NCI-H1436 (cell line): Measurements from ENCODE around the gene SLC4A2.
A peak's percentile ranks its signal among the peaks of the same experiment; 100 is the strongest.

ENCODE experiments used
- DNase-seq: peaks from one replicate; lab custom pipeline; 2025; lab: John Stamatoyannopoulos, UW

The SLC4A2 gene

GRCh38 chr7:151045967-151046366 is 13.4 kb upstream of the SLC4A2 start:
- no peak for DNase-seq

GRCh38 chr7:151046603-151047573 is 12.5 kb upstream of the SLC4A2 start:
- no peak for DNase-seq

DNA sequence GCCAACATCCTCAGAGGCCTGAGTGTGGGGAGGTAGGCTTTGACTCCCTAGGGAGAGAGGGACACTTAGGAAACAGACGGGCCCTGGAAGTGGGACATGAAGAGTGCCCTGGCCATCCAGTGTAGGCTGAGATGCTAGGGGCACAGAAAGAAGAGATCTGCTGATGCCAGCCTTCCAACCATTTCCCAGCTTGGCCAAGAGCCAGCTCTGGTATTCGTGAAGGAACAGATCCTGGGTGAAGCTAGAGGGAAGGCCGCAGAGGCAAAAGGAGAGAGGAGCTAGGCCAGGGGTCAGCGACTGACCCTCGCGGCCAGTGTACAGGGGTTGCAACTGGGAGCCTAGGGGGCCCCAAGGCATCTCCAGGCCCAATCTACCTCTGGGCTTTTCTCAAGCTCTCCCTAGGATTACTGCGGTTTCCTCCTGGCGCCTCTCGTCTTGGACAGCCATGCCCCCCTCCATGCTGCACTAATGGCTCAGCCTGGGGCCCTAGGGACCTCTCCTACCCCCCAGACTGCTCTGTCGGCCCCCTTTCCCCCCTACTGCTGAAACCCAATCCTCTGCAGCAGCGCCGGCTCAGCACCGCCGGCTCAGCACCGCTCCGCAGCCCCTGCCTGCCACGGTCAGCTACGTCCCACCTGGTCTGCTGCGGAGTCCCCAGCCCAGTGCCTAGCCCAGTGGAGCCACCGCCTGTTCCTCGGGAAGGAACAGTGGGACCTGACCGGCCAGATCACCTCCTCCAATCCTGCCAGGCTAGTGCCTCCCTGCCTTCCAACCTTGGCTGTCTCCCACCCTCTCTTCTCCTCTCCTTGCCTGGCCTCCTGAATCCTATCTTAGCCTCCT is 11.2 kb upstream of the SLC4A2 start, which contains the start of gene ASIC3:
TSS of gene ASIC3 (plus strand) at position 556 of the 840 bp plus-strand sequence. CDS start 355 bp downstream, outside the sequence.
- DNase-seq: no peak

GRCh38 chr7:151048911-151049463 is 10.4 kb upstream of the SLC4A2 start:
- no peak for DNase-seq

GRCh38 chr7:151051108-151051507 is 8.3 kb upstream of the SLC4A2 start:
- no peak for DNase-seq

DNA sequence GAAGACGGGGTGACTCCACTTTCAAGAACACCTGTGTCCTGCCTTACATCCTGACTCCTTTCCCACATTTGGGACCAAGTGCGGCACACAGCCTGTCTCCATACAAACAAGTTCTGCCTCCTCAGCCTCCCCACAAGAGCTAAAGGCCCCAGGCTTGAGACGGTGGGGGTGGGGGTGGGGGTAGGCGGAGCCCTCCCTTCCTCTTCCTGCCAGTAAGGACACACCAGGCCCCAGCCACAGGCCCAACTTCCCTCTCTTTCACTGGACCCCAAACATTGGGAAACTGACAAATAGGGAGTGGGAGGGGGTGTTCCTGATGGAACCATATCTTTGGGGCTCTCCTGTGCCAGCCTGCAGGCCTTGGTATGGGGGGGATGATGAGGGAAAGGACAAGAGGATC is 6.3 kb upstream of the SLC4A2 start:
- no peak for DNase-seq

DNA sequence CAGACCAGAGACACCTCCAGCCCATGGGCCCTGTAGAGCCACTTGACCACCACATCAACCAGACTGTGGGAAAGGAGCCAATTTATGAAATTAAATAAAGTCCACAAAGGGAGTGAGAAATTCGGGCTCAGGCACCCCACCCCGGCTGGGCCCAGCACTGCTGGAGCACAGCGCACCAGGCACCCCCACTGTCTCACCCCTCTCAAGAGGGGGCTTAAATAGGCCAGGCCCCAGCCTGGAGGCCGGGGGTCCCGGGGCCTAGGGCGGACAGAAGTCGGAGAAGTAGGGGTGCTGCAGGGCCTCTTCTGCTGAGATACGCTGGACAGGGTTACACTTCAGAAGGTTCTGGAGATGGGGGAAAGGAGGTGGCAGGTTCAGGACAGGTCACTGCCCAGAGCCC is 5.6 kb upstream of the SLC4A2 start:
- DNase-seq: no peak

DNA sequence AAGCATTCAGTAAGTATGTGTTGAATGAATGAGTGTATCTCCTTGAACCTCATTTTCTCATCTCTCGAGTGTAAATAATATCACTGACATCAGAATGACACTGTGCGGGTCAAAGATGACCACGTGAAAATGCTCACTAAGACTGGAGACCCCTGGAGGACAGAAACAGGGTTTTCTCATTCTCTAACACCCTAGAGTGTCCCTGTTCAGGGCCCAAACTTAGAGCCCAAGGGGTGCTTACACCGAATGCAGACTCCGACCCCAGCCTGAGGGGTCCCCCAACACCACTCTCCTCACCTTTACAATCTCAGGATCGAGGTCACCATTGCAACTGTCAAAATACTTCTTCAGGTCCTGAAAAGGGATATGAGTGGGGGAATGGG is 3.1 kb upstream of the SLC4A2 start:
- no peak for DNase-seq

DNA sequence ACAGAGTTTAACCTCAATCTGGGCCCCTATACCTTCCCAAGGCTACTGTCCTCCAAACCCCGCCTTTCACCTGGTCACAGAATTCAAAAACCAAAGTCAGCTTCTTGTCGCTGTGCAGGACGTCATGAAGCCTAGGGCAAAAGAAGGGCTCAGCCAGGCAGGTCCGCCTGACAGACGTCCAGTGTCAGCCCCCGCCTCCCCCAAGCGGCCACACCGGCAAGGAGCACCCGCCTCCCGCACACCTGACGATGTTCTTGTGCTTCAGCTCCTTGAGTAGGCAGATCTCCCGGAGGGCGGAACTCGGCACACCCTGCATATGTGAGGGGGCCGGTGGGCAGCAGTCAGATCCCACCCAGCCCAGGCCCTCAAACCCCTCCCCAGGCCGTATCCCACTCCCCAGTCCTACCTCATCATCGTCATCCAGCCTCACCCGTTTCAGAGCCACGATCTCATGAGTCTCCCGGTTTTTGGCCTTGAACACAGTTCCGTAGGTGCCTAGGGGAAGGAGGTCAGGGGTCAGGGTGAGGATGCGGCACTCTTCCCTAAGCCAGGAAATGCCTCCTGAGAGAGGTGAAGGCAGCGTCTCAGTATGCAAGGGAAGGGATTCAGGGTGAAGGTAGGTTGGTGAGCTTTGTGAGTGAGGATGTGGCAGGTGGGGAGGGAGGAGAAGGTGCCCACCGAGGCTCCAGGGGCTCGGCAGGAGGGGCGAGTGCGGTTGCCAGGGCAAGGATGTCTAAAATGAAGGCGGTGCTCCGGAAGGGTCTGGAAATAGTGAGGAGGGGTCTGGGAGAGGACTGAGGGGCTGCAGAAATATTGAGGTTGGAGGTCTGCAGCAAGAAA is 2.5 kb upstream of the SLC4A2 start:
- no peak for DNase-seq

GRCh38 chr7:151057506-151057988 is 1.8 kb upstream of the SLC4A2 start, which contains the start of gene CDK5:
TSS of gene CDK5 (minus strand) at chr7:151057897. CDS start at chr7:151057848, 49 bp downstream.
- no peak for DNase-seq

- peak; percentile 98 for DNase-seq
Observed at GRCh38 chr7:151057989-151058780, 1.2 kb upstream of the SLC4A2 start.

GRCh38 chr7:151058781-151059366 is 515 bp upstream of the SLC4A2 start:
- no peak for DNase-seq

GRCh38 chr7:151060113-151060415 is 675 bp downstream of the SLC4A2 start:
- no peak for DNase-seq

DNA sequence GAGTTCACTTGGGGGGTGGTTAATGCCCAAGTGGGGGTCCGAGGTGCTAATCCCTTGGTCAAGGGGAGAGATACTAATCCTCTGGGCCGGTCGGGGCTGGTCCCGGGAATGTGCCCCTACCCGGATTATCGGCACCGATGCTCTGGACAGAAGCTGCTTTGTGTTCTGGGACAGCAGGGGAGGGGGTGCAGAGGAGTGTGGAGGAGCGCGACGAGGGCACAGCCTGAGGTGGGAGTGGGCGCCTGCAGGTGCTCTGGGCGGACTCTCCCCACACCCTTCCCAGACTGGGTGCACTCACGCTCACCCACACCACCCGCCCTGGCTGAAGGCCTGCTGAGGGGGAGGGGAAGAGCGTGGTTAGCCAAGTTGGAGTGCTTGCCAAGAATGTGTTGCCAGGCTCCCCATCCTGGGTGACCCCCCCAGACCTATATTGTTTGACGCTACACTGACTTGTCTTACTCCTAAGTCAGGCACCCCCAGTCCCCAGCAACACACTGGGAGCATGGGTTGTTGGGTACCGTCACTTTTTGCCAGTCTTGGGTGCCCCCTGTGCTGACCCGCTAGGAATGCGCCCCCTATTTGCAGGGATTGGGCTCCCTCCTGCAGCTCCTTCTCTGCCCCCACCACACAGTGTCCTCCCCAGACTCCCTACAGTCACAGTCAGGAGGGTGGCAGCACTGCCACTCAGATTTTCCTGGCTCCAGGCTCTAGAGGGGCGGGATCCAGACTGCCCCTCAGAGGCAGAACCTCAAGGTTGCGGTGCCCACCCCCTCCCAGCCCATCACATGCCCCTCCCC is 1.2 kb downstream of the SLC4A2 start:
- DNase-seq: no peak

GRCh38 chr7:151061213-151062110 is 2.1 kb downstream of the SLC4A2 start:
- DNase-seq: no peak

GRCh38 chr7:151062111-151062398 is 2.7 kb downstream of the SLC4A2 start:
- no peak for DNase-seq

DNA sequence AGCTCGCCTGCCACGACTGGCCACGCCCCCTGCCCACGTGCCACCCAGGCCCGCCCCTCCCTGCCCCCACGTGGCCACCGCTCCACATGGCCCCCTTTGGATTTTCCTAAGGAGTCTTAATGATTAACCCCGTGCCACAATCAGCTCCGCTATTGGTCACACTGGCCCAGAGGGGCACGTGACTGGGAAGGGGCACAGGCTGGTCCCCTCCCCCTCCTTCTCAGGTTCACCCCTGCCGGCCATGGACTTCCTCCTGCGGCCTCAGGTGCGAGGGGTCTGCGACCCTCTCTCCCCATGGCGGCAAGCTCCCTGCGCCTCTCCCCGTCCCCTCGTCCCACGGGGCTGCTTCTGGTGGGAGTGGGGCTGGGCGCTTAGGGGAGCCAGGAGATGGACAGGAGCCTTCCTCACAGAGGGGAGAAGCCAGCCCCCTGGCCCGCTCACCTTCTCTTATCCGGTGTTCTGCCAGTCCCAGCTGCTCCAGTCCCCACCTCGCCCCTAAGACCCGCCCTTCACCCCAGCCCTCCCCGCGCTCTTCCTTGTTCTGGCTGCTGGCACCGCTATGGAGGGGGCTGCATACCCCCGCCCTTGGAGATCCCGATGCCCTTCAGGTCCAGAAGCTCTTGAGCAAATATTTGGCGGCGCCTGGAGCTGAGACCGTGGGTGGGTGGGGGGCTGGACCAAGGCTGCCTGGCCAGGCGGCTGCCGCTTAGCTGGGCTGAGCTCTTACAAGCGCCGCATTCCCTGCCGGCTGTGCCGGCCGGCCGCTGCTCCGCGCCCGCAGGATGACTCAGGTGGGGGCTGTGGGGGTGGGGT is 3.2 kb downstream of the SLC4A2 start:
- DNase-seq: no peak

- no peak for DNase-seq
Observed at GRCh38 chr7:151063212-151063561, 3.8 kb downstream of the SLC4A2 start.
